ENCODE measurements around the gene MAPT. TPM values are rescaled to one million over a fixed set of nuclear protein-coding genes. Genes with fewer than 3 reads are reported as not detected.

Gene MAPT
- total RNA-seq, 1 donor from 2014 or later = 5.1 TPM

DNA sequence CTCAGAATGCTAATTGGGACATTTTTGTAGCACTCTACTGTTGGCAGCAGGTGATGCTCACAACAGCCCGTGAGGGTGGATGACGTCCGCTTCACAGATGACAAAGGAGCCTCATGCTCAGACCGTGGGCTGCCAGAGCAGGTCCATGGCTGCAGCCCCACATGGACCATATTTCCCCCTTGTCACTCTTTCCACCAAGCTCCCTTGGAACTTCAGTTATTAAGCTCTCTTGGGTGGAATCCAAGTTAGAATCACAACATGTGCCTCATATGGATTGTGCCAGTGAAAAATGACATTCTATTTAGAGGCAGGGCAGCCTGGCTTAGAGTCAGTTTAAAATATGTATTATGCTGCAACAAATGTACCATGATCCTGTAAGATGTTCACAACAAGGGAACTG, 71.5 kb downstream of the MAPT start:
- intact Hi-C loops (cut with DNase I) = no loop called here
- Histone ChIP-seq H3K36me3 (no peaks in the 10 kb centered on the region), H3K9me3 (no peaks in the 10 kb centered on the region), H3K4me1 (no peaks in the 10 kb centered on the region), H3K27me3 (no peaks in the 10 kb centered on the region), H3K4me3 (no peak overlapping the region), H3K27ac (no peak overlapping the region)
- no peak for ATAC-seq
- TF ChIP-seq, protein P1, sequence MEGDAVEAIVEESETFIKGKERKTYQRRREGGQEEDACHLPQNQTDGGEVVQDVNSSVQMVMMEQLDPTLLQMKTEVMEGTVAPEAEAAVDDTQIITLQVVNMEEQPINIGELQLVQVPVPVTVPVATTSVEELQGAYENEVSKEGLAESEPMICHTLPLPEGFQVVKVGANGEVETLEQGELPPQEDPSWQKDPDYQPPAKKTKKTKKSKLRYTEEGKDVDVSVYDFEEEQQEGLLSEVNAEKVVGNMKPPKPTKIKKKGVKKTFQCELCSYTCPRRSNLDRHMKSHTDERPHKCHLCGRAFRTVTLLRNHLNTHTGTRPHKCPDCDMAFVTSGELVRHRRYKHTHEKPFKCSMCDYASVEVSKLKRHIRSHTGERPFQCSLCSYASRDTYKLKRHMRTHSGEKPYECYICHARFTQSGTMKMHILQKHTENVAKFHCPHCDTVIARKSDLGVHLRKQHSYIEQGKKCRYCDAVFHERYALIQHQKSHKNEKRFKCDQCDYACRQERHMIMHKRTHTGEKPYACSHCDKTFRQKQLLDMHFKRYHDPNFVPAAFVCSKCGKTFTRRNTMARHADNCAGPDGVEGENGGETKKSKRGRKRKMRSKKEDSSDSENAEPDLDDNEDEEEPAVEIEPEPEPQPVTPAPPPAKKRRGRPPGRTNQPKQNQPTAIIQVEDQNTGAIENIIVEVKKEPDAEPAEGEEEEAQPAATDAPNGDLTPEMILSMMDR (IDR thresholded peaks at IDR 0.05) = no peak
- DNase-seq = no peak

DNA sequence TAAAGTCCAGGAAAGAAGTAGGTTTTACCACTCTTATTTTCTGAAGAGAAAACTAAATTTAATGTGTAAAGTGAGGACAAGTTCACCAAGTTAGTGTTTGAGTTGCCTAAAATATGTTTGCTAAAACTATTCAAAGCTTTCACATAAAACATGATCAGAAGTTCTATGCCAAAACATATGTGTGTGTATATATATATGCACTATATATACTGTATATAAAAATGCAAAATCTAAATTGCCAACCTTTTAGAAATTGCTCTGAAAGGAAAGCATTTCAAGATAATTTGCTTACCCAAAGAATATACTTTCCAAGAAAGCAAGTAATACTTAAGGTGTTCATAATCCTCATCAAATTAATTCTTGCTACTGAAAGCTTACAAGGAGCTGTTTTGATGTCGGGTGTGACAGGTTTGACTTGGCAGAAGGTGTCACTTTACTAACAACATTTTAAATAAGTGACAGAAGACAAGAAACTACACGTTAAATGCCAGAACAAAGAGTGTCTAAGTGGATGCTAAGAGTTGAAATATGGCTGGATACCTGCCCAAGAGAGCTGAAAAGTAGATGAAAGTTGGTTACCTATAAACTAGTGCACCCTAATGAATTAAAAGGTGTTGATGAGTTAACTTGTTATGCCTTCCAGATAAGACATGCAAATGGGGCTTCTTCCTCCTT, 72.4 kb downstream of the MAPT start:
- TF ChIP-seq, protein P1 (IDR thresholded peaks at IDR 0.05) = no peak
- H3K4me1 ChIP-seq = no peaks in the 10 kb centered on the region
- H3K27ac ChIP-seq = no peak overlapping the region
- no peaks in the 10 kb centered on the region for H3K27me3 ChIP-seq
- no peaks in the 10 kb centered on the region for H3K9me3 ChIP-seq
- DNase-seq (no peak), ATAC-seq (no peak)
- intact Hi-C loops (cut with DNase I) = no loop called here
- H3K36me3 ChIP-seq = no peaks in the 10 kb centered on the region
- H3K4me3 ChIP-seq = no peak overlapping the region

DNA sequence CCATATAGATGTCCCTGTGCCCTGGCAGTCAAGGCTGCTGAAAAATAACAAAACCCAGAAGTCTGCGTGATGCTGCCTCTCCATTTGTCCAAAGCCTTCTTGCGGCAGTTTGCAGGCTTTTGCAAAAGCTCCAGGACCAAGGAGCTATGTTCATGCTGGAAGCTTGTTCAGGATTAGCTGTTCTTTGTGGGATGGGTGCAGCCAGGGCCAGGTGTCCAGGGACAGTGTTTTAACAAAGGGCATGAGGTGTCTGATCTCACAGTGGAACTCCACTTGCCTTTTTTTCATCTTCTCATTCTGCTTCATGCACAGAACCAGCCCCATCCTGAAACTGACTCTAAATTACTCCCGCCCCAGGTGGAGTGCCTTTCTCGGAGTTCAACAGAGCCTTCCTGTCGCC, 73.0 kb downstream of the MAPT start:
- Histone ChIP-seq H3K4me1 (no peaks in the 10 kb centered on the region), H3K36me3 (no peaks in the 10 kb centered on the region), H3K9me3 (no peaks in the 10 kb centered on the region), H3K27me3 (no peaks in the 10 kb centered on the region), H3K4me3 (no peak overlapping the region), H3K27ac (no peak overlapping the region)
- ATAC-seq (no peak), DNase-seq (no peak)
- intact Hi-C loops (cut with DNase I) = no loop called here
- TF ChIP-seq, protein P1 (IDR thresholded peaks at IDR 0.05) = no peak

DNA sequence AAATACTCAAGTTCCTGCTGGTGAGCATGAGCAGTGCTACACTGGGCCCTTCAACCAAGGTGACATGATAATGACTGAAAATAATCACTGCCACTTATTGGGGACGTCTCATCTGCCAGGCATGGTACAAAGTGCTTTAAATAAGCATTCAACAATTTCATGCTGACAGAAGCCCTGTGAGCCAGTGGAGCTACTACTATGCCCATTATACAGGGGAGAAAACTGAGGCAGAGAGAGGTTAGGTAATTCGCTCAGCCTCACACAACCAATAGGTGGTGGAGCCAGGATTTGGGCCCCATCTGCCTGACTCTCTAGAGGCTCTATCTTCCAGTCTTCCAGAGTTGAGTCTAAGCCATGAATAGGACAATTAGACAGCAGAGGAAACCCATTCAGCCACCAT, 74.4 kb downstream of the MAPT start:
- Histone ChIP-seq H3K27ac (no peak overlapping the region), H3K36me3 (no peaks in the 10 kb centered on the region), H3K27me3 (no peaks in the 10 kb centered on the region), H3K9me3 (no peaks in the 10 kb centered on the region), H3K4me1 (no peaks in the 10 kb centered on the region), H3K4me3 (no peak overlapping the region)
- intact Hi-C loops (cut with DNase I) = no loop called here
- TF ChIP-seq, protein P1 (IDR thresholded peaks at IDR 0.05) = no peak
- DNase-seq (no peak), ATAC-seq (no peak)

DNA sequence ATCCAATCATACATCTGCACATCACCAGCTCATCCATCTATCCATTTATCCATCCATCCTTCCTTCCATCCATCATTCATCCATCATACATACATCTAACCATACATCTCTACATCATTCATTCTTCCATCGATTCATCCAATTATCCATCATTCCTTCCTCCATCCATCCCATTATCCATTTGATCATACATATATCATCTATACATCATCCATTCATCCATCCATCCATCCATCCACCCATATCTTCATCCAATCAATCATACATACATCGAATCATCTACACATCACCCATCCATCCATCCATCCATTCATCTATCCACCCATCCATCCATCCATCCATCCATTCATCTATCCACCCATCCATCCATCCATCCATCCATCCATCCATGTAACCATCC, 75.4 kb downstream of the MAPT start:
- intact Hi-C loops (cut with DNase I) = no loop called here
- no peak overlapping the region for H3K27ac ChIP-seq
- no peaks in the 10 kb centered on the region for H3K36me3 ChIP-seq
- no peak overlapping the region for H3K4me3 ChIP-seq
- no peaks in the 10 kb centered on the region for H3K9me3 ChIP-seq
- DNase-seq (no peak), ATAC-seq (no peak)
- H3K27me3 ChIP-seq = no peaks in the 10 kb centered on the region
- TF ChIP-seq, protein P1 (IDR thresholded peaks at IDR 0.05) = no peak
- H3K4me1 ChIP-seq = no peaks in the 10 kb centered on the region

DNA sequence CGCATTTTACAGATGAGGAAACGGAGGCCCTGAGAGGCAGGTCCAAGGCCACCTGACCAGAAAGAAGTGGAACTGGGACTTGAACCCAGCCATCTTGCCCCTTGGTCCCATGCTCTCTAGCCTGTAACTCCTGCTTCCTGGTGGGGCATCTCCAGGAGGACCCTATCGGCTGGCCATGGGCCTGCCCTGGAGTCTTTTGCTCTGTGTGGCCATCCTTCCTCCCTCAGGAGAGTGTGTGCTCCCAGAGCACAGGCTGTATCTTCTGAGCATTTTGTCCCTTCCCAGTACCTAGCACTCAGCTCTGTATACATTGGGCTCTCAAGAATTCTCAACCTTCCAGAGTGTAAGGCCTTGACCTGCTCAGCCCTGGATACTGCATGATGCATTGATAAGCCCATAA, 76.3 kb downstream of the MAPT start:
- no peak overlapping the region for H3K27ac ChIP-seq
- intact Hi-C loops (cut with DNase I) = no loop called here
- H3K36me3 ChIP-seq = no peaks in the 10 kb centered on the region
- no peaks in the 10 kb centered on the region for H3K27me3 ChIP-seq
- no peaks in the 10 kb centered on the region for H3K9me3 ChIP-seq
- DNase-seq = no peak
- no peak overlapping the region for H3K4me3 ChIP-seq
- H3K4me1 ChIP-seq = no peaks in the 10 kb centered on the region
- no peak for ATAC-seq
- TF ChIP-seq, protein P1 (IDR thresholded peaks at IDR 0.05) = no peak
